NCI-H2227 treated with DMSO at 0.1 percent for 48 hours (cell line): Measurements from ENCODE around the gene TREML4.

Experiments used
- DNase-seq: peaks from one replicate; lab custom pipeline; 2025; lab: John Stamatoyannopoulos, UW

TREML4 gene

DNA sequence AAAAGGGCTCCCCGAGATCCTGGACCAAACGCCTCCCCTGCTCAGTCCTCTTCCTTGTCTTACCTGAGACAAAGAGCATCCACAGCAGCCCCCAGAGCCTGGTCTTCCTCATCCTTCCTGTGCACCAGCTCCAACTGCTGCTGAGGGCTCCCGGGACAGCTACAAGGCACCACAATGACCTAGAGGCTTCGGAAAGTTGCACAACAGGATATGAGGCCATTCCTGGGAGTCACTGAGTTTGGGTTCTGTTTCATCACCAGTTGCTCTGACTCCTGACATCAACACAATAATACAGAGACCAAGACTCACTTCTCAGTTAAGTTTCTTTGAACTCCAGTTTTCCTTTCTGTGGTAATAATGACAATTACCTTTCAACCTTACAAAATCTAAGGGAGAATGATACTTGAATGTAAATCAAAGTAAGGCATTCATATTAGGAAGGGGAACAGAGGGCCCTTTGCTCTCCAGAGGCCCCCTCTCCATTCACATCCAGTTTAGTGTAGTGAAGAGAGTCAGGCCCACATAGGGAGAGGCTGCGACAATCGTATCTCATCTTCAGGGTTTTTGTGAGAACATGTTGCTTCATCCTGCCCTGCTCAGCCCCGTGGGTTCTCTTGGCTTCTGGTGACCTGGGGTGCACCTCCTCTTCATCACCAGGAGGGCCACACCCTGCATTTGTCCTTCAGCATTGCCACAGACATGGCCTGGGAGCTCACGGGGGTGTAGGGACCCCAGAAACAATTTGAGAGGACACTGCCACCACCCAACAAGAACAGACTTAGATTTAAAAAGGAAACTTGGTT is 58.6 kb downstream of the TREML4 start, which contains the start of gene TREM1:
TREM1 (minus strand) TSS at position 139 of the 803 bp plus-strand sequence; CDS start at position 112, 27 bp downstream.
- no peak for DNase-seq

DNA sequence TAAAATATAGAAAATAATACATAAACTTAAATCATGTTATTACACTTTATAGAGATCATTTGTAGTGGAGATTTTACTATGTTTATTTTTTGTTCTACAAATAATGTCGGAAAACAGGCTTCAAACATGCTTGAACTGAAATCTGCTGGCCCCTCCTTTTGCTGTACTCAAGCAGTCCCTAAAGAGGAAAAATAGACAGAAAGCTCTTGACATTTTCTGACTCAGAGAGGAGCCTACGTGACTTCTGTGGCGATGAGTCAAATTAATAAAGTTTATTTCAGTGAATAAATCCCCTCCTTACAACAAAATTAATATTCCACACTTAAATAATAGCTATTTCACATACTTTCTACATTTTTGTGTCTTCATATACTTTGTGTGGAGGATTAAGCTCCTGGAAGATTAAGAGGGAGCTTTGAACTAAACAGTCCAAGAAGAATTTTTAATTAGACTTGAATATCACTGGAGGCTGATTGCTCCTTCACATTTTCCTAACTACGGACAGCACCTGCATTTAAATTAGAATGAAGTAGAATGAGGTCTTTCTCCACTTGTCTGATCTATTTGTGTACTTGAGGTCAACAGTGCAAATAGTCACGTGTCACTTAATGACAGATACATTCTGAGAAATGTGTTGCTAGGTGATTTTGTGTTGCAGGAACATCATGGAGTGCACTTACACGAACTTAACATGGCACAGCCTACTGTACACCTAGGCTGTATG is 60.0 kb downstream of the TREML4 start:
- peak; percentile 37 for DNase-seq
